ENCODE data around the gene GBX2. TPM values are rescaled to one million over a fixed set of nuclear protein-coding genes. Genes with fewer than 3 reads are reported as not detected.

GBX2 gene
- total RNA-seq, 1 experiment from 2014 or later = 10.2 TPM

GRCh38 chr2:236129935-236130334 is 38.3 kb downstream of the GBX2 start:
- H3K4me1 ChIP-seq (ENCODE audit: control insufficient read depth, insufficient read depth, low read length) = no peaks in the 10 kb centered on the region
- no peak overlapping the region for H3K27ac ChIP-seq (ENCODE audit: low read length)
- no TSS peak for BruUV-seq (replicated peaks)
- H3K4me3 ChIP-seq (ENCODE audit: low read depth in 2 of 2, low read length in 2 of 2) = no peak overlapping the region
- H3K9me3 ChIP-seq (ENCODE audit: control insufficient read depth, insufficient read depth, low read depth, low read length) = no peaks in the 10 kb centered on the region
- H3K36me3 ChIP-seq (ENCODE audit: control insufficient read depth, insufficient read depth, low read length) = no peaks in the 10 kb centered on the region
- DNase-seq (ENCODE audit: low read depth, low spot score) = no peak
- no peak for TF ChIP-seq POLR2AphosphoS5 (IDR thresholded peaks at IDR 0.05; ENCODE audit: low read depth, low read length)
- TF ChIP-seq CTCF (IDR thresholded peaks at IDR 0.05) = no peak
- TF ChIP-seq TCF7L2 (IDR thresholded peaks at IDR 0.05; ENCODE audit: low read depth, low read length) = no peak
- TF ChIP-seq, protein P1, sequence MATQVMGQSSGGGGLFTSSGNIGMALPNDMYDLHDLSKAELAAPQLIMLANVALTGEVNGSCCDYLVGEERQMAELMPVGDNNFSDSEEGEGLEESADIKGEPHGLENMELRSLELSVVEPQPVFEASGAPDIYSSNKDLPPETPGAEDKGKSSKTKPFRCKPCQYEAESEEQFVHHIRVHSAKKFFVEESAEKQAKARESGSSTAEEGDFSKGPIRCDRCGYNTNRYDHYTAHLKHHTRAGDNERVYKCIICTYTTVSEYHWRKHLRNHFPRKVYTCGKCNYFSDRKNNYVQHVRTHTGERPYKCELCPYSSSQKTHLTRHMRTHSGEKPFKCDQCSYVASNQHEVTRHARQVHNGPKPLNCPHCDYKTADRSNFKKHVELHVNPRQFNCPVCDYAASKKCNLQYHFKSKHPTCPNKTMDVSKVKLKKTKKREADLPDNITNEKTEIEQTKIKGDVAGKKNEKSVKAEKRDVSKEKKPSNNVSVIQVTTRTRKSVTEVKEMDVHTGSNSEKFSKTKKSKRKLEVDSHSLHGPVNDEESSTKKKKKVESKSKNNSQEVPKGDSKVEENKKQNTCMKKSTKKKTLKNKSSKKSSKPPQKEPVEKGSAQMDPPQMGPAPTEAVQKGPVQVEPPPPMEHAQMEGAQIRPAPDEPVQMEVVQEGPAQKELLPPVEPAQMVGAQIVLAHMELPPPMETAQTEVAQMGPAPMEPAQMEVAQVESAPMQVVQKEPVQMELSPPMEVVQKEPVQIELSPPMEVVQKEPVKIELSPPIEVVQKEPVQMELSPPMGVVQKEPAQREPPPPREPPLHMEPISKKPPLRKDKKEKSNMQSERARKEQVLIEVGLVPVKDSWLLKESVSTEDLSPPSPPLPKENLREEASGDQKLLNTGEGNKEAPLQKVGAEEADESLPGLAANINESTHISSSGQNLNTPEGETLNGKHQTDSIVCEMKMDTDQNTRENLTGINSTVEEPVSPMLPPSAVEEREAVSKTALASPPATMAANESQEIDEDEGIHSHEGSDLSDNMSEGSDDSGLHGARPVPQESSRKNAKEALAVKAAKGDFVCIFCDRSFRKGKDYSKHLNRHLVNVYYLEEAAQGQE (IDR thresholded peaks at IDR 0.05; ENCODE audit: insufficient read depth in 1 of 2, low read depth in 2 of 2, low read length in 1 of 2) = no peak
- no peak for TF ChIP-seq SIN3A (IDR thresholded peaks at IDR 0.05; ENCODE audit: borderline replicate concordance, insufficient read depth, low read depth, low read length)
- ChIA-PET POLR2A (no interaction called here), CTCF (no interaction called here)
- H3K27me3 ChIP-seq (ENCODE audit: control insufficient read depth, insufficient read depth, low read length) = no peaks in the 10 kb centered on the region
- intact Hi-C loops (cut with micrococcal nuclease; ENCODE audit: unreplicated experiment) = no loop called here
- ATAC-seq = no peak
- in situ Hi-C loops (cut with HindIII; ENCODE audit: low pct_unique_long_range_greater_than_20kb, low sequenced_read_pairs) = no loop called here

- Histone ChIP-seq H3K4me1 (ENCODE audit: control insufficient read depth, insufficient read depth, low read length) (no peaks in the 10 kb centered on the region), H3K9me3 (ENCODE audit: control insufficient read depth, insufficient read depth, low read depth, low read length) (no peaks in the 10 kb centered on the region), H3K36me3 (ENCODE audit: control insufficient read depth, insufficient read depth, low read length) (no peaks in the 10 kb centered on the region), H3K27ac (ENCODE audit: low read length) (no peak overlapping the region), H3K4me3 (ENCODE audit: low read depth in 2 of 2, low read length in 2 of 2) (no peak overlapping the region), H3K27me3 (ENCODE audit: control insufficient read depth, insufficient read depth, low read length) (no peaks in the 10 kb centered on the region)
- ATAC-seq (no peak), DNase-seq (ENCODE audit: low read depth, low spot score) (no peak)
- in situ Hi-C loops (cut with HindIII; ENCODE audit: low pct_unique_long_range_greater_than_20kb, low sequenced_read_pairs) (no loop called here), intact Hi-C loops (cut with micrococcal nuclease; ENCODE audit: unreplicated experiment) (no loop called here)
- TF ChIP-seq TCF7L2 (IDR thresholded peaks at IDR 0.05; ENCODE audit: low read depth, low read length) (no peak), CTCF (IDR thresholded peaks at IDR 0.05) (no peak), POLR2AphosphoS5 (IDR thresholded peaks at IDR 0.05; ENCODE audit: low read depth, low read length) (no peak), SIN3A (IDR thresholded peaks at IDR 0.05; ENCODE audit: borderline replicate concordance, insufficient read depth, low read depth, low read length) (no peak)
- TF ChIP-seq, protein P1 (IDR thresholded peaks at IDR 0.05; ENCODE audit: insufficient read depth in 1 of 2, low read depth in 2 of 2, low read length in 1 of 2) = no peak
- ChIA-PET POLR2A (no interaction called here), CTCF (no interaction called here)
- BruUV-seq (replicated peaks) = no TSS peak
These were observed 39.9 kb downstream of the GBX2 start for GRCh38 chr2:236128321-236128720.

Data from Panc1 (cell line).